ENCODE results near the gene CACNA1C.

GRCh38 chr12:2384029-2384386, 331.2 kb downstream of the CACNA1C start:
- no peak for TF ChIP-seq ASH2L (IDR thresholded peaks at IDR 0.05; ENCODE audit: borderline replicate concordance, low read depth)
- TF ChIP-seq, protein P1, sequence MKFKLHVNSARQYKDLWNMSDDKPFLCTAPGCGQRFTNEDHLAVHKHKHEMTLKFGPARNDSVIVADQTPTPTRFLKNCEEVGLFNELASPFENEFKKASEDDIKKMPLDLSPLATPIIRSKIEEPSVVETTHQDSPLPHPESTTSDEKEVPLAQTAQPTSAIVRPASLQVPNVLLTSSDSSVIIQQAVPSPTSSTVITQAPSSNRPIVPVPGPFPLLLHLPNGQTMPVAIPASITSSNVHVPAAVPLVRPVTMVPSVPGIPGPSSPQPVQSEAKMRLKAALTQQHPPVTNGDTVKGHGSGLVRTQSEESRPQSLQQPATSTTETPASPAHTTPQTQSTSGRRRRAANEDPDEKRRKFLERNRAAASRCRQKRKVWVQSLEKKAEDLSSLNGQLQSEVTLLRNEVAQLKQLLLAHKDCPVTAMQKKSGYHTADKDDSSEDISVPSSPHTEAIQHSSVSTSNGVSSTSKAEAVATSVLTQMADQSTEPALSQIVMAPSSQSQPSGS (IDR thresholded peaks at IDR 0.05; ENCODE audit: low read length): no peak
- TF ChIP-seq, protein P2, sequence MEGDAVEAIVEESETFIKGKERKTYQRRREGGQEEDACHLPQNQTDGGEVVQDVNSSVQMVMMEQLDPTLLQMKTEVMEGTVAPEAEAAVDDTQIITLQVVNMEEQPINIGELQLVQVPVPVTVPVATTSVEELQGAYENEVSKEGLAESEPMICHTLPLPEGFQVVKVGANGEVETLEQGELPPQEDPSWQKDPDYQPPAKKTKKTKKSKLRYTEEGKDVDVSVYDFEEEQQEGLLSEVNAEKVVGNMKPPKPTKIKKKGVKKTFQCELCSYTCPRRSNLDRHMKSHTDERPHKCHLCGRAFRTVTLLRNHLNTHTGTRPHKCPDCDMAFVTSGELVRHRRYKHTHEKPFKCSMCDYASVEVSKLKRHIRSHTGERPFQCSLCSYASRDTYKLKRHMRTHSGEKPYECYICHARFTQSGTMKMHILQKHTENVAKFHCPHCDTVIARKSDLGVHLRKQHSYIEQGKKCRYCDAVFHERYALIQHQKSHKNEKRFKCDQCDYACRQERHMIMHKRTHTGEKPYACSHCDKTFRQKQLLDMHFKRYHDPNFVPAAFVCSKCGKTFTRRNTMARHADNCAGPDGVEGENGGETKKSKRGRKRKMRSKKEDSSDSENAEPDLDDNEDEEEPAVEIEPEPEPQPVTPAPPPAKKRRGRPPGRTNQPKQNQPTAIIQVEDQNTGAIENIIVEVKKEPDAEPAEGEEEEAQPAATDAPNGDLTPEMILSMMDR (IDR thresholded peaks at IDR 0.05 in 2 of 3, conservative IDR thresholded peaks at IDR 0.05 in 1 of 3; ENCODE audit: control insufficient read depth in 2 of 3, extremely low read depth in 1 of 3, insufficient read depth in 1 of 3, low read depth in 3 of 3, low read length in 3 of 3): no peak
- no peak for TF ChIP-seq MAX (IDR thresholded peaks at IDR 0.05; ENCODE audit: low read depth, low read length)
- TF ChIP-seq POLR2A (IDR thresholded peaks at IDR 0.05; ENCODE audit: low read depth, low read length): no peak
- TF ChIP-seq EZH2 (IDR thresholded peaks at IDR 0.05; ENCODE audit: borderline replicate concordance, control insufficient read depth, low read depth, low read length): no peak

Data from GM12878 (cell line).